Placental pericyte (primary cell): Measurements from ENCODE around the gene PUS10. TPM values are rescaled to one million over a fixed set of nuclear protein-coding genes. Genes with fewer than 3 reads are reported as not detected.

Experiments
- small RNA-seq: library from RNA; depleted of rRNA; stranded (forward); fragments of <200 nt; gene quantifications from one replicate; pipeline ENCODE3, GENCODE V24; 2012; ENCODE audit warnings: low replicate concordance
- total RNA-seq: library from RNA; depleted of rRNA; stranded (reverse); fragments of >200 nt; gene quantifications from 2 replicates; pipeline ENCODE4 v1.2.3, GENCODE V29; 2012

The PUS10 gene
- total RNA-seq: 5.5 and 6.7 TPM in 2 replicates

GRCh38 chr2:61017556-61018317, at the start of gene PUS10, which contains the start of gene PEX13:
Gene PUS10, minus strand, starts transcription at chr2:61018255. Its CDS starts 6,365 bp downstream, at chr2:61011890.
Gene PEX13, plus strand, starts transcription at chr2:61017720. Its CDS starts 40 bp downstream, at chr2:61017760.

GRCh38 chr2:61065714-61066709, 48.0 kb upstream of the PUS10 start, which contains the start of gene SANBR:
Gene SANBR, plus strand, starts transcription at chr2:61065871. Its CDS starts 4,480 bp downstream, at chr2:61070351.

Small RNA genes within 50 kb of the gene (small RNA-seq; reads per million reads assigned to genes)
- gene RNA5SP95: not detected
- gene RNU4-51P: not detected

Other genes starting within 250 kb of the PUS10 start
- gene REL, start 136.7 kb downstream of the PUS10 start, total RNA-seq: 3.3 and 5.3 TPM in 2 replicates
- gene PEX13, start 535 bp downstream of the PUS10 start, total RNA-seq: 23.6 and 42.4 TPM in 2 replicates
- 7.9 and 17.0 TPM in 2 replicates for gene SANBR, start 47.6 kb upstream of the PUS10 start, total RNA-seq
- 3.1 and 13.8 TPM in 2 replicates for gene C2orf74, start 143.9 kb upstream of the PUS10 start, total RNA-seq